ENCODE data around the gene HDAC3.

Gene HDAC3

GRCh38 chr5:141636413-141637122 lies at the start of gene HDAC3, which contains the start of gene RELL2:
TSS of gene HDAC3 (minus strand) at chr5:141636849. CDS start at chr5:141636790, 59 bp downstream.
TSS of gene RELL2 (plus strand) at chr5:141636997. CDS start at chr5:141638226, 1,229 bp downstream.
- DNase-seq (ENCODE audit: low spot score), result peak; percentile 92

DNA sequence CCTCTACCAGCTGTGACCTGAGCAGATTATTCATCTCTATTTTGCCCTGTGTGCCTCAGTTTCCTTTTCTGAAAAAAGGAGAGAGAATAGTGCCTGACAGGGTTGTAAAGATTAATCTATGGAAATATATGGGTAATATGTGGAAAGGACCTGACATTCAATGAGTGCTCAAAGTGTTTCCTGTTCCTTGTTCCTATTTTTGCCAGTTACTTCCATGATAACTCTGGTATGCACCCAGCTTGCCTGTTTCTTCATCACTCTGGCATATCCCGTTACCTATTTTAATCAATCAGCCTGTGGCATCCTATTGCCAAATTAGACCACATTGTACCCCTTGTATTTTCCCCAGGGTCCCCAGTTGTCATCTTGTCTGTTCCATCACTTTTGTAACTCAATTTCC lies 48.9 kb upstream of the HDAC3 start:
- no peak for DNase-seq (ENCODE audit: low spot score)

DNA sequence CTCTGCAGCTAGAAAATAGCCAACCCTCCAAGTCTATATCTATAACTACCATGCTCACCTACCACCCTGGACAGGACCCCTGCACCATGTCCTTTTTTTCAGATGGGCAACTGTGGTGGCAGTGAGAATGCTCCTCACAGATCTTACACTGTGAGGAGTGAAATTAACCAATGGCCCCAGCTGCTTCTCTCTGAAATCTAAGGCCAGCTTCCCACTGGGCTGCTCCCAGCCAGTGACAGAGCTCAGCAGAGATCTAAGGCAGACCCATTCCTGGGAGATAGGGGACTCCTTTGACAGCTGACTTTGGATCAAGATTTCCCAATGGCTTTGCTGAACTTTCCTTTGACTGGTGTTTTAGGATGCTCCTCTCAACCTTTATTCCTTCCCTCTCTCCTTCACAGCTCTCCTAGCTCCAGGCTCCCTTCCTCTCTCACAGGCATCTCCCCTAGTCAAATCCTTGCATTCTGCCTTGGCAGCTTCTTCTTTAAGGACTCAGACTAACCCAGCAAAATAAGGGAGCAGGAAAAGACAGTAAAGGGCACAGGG lies 47.0 kb upstream of the HDAC3 start:
- no peak for DNase-seq (ENCODE audit: low spot score)

DNA sequence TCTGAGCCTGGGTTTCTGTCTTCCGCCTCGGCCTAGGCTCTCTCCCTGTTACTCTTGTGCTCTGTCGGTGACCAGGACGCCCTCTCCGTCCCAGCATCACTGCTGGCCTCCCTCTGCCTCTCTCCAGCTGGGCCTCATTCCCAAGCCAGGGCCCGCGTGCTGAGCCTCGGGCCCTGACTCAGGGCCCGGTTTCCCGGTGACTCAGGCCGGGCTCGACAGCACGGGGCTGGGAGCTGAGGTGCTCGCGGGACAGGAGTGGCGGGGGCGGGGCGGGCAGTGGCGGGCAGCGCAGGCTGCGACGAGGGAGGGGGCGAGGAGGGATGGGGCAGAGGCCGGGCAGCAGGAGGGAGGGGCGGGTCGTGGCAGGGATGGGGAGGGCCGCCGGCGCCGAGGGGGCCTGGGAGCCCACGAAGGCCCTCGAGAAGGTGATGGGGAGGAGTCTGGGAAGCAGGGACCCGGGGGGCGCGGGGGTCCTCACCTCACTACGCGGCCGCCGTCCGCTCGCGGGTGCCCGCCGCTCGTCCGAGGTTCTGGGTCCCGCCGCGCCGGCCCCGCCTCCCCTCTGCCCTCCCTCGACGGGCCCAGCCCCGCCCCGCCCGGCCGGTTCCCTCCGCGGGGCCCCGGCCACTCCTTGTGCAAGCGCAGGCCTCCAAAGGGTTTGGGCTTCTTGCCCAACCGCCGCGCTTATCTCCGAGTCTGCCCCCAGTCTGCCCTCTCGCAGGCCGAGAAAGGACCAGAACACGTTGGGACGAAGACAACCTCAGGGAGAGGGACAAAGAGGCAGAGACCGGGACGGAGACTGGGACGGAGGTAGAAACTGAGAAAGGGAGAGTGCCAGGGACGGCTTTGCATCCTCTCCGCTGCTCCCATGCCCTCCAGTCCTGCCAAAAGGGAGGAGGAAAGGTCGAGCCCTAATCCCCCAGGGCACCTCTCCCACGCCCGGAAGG lies 45.3 kb upstream of the HDAC3 start, which contains the start of gene ARAP3:
ARAP3 (minus strand) TSS at position 536 of the 947 bp plus-strand sequence. CDS start 1,744 bp downstream, outside the sequence.
- peak; percentile 28 for DNase-seq (ENCODE audit: low spot score)

DNA sequence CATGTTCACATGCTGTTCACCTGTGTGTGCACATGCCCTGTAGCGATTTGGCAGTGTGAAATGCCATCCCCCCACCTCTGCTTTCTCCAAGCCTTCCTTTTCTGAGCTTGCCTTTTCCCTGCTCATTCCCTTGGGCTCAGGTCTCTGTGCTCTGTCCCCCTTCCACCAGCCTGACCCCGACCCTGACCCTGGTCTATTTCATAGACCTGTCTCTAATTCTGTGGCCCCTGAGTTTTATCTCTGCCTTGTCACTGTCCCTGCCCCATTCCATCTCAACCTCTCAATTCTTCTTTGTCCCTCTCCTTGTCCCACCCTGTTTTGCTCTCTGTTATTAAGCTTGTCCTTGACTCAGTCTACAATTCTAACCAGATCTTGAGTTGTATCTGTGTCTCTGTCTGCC lies 44.6 kb upstream of the HDAC3 start:
- no peak for DNase-seq (ENCODE audit: low spot score)

DNA sequence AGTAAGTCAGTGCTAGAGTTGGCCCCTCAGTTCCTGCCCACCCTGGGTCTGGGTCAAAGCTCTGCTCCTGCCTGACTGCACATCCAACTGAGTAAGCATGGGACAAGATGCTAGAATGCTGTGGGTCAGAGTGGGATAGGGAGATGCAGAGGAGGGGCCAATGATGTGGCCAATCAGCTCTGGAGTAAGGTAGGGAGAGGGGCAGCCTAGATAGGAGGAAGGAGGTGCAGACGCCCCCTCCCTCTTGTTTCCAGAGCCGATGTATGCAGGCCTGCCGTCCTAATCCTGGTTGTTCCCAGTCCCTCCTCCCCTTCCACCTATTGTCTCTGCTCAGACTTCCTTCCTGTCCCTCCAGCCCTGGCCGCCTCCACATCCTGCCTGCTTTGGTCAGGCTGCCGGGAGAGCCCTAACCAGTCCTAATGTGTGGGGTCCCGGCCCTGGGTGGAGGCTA lies 44.1 kb upstream of the HDAC3 start:
- no peak for DNase-seq (ENCODE audit: low spot score)

DNA sequence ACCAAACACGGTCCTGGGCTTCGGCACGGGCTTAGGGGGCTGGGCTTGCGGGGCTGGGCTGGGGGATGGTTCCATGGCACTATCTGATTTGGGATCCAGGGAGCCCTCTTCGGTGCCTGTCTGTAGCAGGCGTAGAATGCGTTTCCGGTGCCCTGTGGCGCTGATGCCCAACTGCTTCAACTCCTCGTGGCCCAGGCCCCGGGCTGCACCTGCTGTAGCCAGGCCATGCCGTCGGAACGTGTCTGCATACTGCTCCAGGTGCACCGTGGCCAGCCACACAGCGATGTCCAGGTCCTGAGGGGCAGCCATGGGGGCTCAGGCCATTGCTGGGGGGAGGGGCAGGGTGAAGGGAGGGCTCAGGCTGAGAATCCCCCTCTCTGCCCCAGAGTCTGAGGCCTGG lies 43.5 kb upstream of the HDAC3 start:
- DNase-seq (ENCODE audit: low spot score), result no peak

- no peak for DNase-seq (ENCODE audit: low spot score)
Measured at GRCh38 chr5:141677415-141677814, 40.8 kb upstream of the HDAC3 start.

GRCh38 chr5:141675672-141676071 lies 39.0 kb upstream of the HDAC3 start:
- no peak for DNase-seq (ENCODE audit: low spot score)

GRCh38 chr5:141674747-141675146 lies 38.1 kb upstream of the HDAC3 start:
- DNase-seq (ENCODE audit: low spot score), result no peak

DNA sequence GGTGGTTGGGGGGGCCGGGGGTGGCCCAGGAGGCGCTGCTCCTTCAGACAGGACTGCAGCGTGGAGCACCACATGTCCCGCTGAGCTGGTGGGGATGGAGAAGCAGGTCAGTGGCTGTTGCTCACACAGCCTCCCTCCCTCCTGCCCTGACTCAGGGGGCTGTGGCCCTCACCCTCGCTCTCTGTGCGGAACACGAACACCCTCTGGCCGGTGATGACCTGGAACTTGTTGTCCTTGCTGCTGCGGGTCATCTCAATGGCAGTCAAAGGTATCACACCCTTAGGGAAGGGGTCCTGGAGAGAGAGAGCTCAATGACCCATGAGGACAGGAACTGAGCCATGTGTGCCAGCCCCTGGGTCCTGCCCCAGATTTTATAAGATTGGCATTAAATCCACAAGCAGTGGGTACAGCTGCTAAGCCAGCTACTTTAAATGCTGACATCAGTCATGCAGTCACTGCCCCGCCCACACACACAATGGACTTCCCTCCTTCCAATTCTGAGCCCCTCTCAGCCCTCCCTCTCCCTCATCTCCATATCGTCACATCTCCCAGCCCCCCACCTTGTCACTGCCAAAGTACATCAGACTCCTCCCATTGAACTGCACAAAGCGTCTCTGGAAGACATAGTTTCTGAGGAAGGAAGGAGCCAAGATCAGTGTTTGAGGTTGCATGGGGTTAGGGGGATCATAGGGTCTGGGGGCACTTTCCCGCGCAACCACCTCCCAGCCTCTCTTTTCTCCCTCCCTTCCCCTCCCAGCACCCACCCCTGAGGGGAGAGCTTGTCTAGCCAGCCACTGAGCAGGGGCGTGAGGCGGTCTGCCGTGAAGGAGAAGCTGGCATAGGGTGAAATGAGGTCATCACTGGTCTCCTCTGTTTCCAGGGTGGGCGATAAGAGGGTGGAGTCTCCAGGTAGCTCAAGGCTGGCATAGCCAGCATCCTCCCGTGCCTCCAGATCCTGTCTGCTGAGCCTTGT lies 36.5 kb upstream of the HDAC3 start:
- no peak for DNase-seq (ENCODE audit: low spot score)

- no peak for DNase-seq (ENCODE audit: low spot score)
Measured at GRCh38 chr5:141672071-141672840, 35.6 kb upstream of the HDAC3 start.

DNA sequence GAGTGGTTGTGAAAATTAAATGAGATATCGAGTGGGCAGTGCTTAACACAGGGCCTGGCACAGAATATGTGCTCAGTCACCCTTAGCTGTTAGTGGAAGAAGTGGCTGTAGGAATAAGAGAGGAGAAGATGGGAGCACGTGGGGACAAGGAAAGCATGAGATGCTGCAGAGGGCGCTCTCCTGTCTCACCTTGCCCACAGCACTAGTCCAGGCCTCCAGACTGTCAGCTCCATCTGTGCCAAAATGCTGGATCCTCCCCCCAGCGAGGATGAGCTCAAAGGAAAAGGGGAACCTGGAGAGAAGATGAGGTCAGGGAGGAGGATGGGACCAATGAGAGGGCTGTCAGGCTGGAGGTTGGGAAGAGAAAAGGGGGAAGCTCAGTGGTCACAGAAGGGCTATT lies 32.9 kb upstream of the HDAC3 start:
- DNase-seq (ENCODE audit: low spot score), result no peak

DNA sequence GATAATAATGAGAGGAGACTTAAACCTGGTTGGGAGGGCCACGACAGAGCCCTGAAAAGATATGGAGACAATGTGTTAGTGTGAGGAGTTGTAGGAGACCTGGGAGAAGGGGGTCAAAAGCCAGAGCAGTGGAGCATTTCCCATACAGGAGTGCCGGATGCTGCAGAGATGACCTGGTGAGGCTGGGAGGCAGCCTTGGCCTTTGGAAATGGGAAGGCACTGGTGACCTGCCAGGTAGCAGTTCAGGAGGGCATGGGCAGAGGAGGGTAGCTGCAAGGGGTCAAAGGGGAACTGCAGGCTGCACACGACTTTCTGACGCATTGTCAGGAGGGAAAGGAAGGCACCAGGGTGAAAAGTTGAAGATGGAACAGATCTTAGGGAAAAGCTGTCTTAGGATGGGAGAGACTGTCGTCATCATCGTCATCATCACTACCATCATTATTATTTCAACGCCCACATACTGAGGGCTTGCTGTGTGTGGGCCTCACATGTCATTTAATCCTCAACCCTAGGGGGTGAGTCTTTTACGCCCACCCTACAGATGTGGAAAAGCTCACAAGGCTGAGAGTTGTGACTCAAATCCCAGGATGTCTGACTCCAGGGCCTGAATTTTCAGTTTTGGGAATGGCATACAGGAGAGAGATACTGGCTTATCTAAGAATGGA lies 32.1 kb upstream of the HDAC3 start:
- DNase-seq (ENCODE audit: low spot score), result no peak

DNA sequence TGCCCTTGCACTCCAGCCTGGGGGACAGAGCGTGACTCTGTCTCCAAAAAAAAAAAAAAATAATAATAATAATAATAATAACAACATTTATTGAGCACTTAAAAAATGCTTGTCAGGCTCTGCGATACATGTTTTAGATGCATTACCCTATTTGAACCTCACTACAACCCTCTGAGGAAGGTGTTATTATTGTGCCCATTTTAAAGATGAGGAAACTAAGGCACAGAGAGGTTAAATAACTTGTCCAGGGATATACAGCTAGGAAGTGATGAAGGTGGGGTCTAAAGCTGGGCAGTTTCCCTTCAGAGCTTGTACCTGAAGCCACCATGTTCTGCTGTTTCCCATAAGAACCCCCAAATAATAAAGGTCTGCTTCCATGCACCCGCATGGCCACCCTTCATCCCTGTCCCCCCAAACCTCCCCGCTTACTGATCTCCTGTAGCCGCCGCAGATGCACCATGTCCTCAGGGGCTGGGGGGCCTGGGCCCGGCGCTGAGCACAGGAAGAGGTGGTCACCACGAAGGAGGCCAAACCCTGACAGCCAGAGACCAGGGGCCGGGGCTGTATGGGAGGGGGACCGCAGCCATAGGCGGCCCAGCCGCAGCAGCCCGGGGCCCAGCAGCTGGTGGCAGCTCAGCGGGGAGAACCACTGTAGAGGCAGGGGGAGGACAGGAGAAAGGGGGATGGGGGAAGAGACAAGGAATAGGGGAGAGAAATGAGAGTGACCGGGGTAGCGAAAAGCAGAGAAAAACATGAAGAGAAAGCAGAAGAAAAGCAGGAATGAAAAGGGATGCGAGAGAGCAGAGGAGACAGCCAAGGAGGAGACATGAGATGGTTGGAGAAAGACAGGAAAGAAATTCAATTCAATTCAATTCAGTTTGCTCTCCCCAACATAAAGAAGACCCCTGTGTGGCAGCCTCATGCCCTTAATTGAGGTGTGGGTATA lies 29.6 kb upstream of the HDAC3 start:
- no peak for DNase-seq (ENCODE audit: low spot score)

- peak; percentile 68 for DNase-seq (ENCODE audit: low spot score)
Measured at GRCh38 chr5:141664733-141665461, 28.2 kb upstream of the HDAC3 start.

- DNase-seq (ENCODE audit: low spot score), result no peak
Measured at GRCh38 chr5:141663506-141663905, 26.9 kb upstream of the HDAC3 start.

GRCh38 chr5:141662028-141662427 lies 25.4 kb upstream of the HDAC3 start:
- no peak for DNase-seq (ENCODE audit: low spot score)
